Measurements from ENCODE around the gene RAP2A. TPM values are rescaled to one million over a fixed set of nuclear protein-coding genes. Genes with fewer than 3 reads are reported as not detected.

RAP2A gene
- total and polyA plus RNA-seq, 4 donors, result 7.5 to 46.0 (median 23.7) TPM

DNA sequence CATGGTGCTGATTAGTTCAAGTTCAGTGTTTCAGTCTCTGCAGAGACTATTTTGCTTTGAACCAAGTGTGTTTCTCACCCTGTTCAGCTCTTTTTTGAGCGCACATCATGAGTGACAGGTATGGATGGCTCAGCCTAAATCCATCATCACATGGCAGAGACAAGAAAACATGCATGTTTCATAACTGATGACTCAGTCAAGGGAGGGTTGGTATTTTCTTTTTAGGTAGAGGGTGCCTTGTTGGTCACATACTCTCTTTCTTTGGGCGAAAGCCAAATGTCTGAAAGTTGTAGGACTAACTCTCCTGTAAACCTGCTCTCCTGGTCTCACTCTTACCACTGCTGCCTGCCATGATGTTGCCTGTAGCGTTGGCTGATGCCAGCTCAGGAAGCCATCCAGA, 48.1 kb upstream of the RAP2A start:
- peaks cover 5 to 47% (median 14%) of the 10 kb centered on the region in 4 donors for H3K36me3 ChIP-seq (ENCODE audit: control insufficient read depth in 4 of 4, insufficient read depth in 4 of 4, low read length in 4 of 4)
- no peak overlapping the region for H3K9ac ChIP-seq (ENCODE audit: insufficient read depth in 1 of 2, low read length in 2 of 2)
- WGBS, 2 donors, result 90 to 95% methylated on average over 3 of the region's 3 CpGs
- DNase-seq (no peak), ATAC-seq (ENCODE audit: insufficient read depth, low FRiP score) (no peak)
- TF ChIP-seq, protein P1, sequence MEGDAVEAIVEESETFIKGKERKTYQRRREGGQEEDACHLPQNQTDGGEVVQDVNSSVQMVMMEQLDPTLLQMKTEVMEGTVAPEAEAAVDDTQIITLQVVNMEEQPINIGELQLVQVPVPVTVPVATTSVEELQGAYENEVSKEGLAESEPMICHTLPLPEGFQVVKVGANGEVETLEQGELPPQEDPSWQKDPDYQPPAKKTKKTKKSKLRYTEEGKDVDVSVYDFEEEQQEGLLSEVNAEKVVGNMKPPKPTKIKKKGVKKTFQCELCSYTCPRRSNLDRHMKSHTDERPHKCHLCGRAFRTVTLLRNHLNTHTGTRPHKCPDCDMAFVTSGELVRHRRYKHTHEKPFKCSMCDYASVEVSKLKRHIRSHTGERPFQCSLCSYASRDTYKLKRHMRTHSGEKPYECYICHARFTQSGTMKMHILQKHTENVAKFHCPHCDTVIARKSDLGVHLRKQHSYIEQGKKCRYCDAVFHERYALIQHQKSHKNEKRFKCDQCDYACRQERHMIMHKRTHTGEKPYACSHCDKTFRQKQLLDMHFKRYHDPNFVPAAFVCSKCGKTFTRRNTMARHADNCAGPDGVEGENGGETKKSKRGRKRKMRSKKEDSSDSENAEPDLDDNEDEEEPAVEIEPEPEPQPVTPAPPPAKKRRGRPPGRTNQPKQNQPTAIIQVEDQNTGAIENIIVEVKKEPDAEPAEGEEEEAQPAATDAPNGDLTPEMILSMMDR (IDR thresholded peaks at IDR 0.05; ENCODE audit: control extremely low read depth, extremely low read depth), result no peak
- H3K27ac ChIP-seq (ENCODE audit: low read depth in 1 of 2, low read length in 1 of 2), result peak overlapping the region in 1 of 2 donors; percentile 28
- H3K9me3 ChIP-seq (ENCODE audit: control insufficient read depth in 4 of 4, insufficient read depth in 3 of 4, low read length in 3 of 4), result peaks cover 0 to 2% (median 0%) of the 10 kb centered on the region in 4 donors
- H3K4me1 ChIP-seq (ENCODE audit: control insufficient read depth in 5 of 5, insufficient read depth in 5 of 5, low read length in 5 of 5), result peaks cover 0 to 5% (median under 1%) of the 10 kb centered on the region in 5 donors
- H3K27me3 ChIP-seq (ENCODE audit: control insufficient read depth in 3 of 3, insufficient read depth in 3 of 3, low read length in 2 of 3), result no peaks in the 10 kb centered on the region
- H3K4me3 ChIP-seq, result no peak overlapping the region

DNA sequence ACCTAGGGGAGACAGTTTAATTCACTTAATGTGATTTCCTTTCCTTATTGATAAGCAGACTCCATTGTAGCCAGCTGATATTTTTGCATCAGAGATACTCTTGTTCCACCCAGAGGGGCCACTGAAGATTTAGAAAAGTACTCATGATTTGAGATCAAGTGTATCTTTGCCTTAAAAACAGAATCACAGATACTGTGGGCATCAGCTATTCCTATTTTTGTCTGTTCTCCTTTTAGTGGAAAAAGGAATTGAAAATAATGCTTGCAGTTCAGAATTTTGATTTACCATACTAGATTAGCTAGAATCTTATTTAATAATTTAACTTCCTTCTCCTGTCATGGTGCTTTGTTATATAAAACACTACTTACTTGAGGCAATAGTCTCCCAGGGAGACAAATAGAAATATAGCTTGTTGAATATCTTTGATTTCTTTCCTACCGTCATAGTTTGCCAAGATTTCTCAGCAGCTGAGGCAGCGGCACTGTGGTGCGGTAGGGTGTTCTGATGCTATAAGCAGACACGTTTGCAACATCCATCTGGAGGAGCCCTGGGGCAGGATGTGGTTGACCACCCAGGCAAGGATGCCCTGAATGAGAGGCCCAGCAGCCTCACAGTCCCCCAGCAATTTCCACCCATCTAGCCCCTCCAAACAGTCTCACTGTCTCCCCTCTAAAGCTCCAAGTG, 47.0 kb upstream of the RAP2A start:
- Histone ChIP-seq H3K9ac (ENCODE audit: insufficient read depth in 1 of 2, low read length in 2 of 2) (no peak overlapping the region), H3K27me3 (ENCODE audit: control insufficient read depth in 3 of 3, insufficient read depth in 3 of 3, low read length in 2 of 3) (no peaks in the 10 kb centered on the region), H3K27ac (ENCODE audit: low read depth in 1 of 2, low read length in 1 of 2) (peak overlapping the region in 1 of 2 donors; percentile 86), H3K4me1 (ENCODE audit: control insufficient read depth in 5 of 5, insufficient read depth in 5 of 5, low read length in 5 of 5) (peaks cover 0 to 9% (median 4%) of the 10 kb centered on the region in 5 donors), H3K36me3 (ENCODE audit: control insufficient read depth in 4 of 4, insufficient read depth in 4 of 4, low read length in 4 of 4) (peaks cover 5 to 48% (median 16%) of the 10 kb centered on the region in 4 donors), H3K9me3 (ENCODE audit: control insufficient read depth in 4 of 4, insufficient read depth in 3 of 4, low read length in 3 of 4) (peaks cover 0 to 2% (median 0%) of the 10 kb centered on the region in 4 donors), H3K4me3 (no peak overlapping the region)
- 24 to 64% methylated on average over 4 of the region's 4 CpGs for WGBS, 2 donors
- TF ChIP-seq, protein P1 (IDR thresholded peaks at IDR 0.05; ENCODE audit: control extremely low read depth, extremely low read depth), result no peak
- peak; percentile 53 for ATAC-seq (ENCODE audit: insufficient read depth, low FRiP score)
- DNase-seq, result no peak

DNA sequence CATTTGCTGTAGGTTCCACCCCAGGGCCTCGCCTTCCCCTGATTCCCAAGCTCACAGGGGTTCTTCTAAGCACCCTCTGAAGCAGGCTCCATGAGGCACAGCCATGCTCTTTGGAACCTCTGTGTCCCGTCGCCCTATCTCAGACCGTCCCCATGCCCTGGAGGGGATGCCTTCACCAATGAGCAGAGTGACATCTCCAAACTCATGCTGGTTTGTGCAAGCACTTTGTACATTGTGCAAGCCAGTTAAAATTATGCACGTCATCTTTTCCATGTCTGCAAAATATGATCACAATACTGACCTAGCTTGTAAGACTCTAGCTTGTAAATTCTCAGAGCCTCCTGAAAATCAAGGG, 46.5 kb upstream of the RAP2A start:
- Histone ChIP-seq H3K4me3 (no peak overlapping the region), H3K9ac (ENCODE audit: insufficient read depth in 1 of 2, low read length in 2 of 2) (no peak overlapping the region), H3K36me3 (ENCODE audit: control insufficient read depth in 4 of 4, insufficient read depth in 4 of 4, low read length in 4 of 4) (peaks cover 3 to 44% (median 15%) of the 10 kb centered on the region in 4 donors), H3K9me3 (ENCODE audit: control insufficient read depth in 4 of 4, insufficient read depth in 3 of 4, low read length in 3 of 4) (peaks cover 0 to 2% (median 0%) of the 10 kb centered on the region in 4 donors), H3K4me1 (ENCODE audit: control insufficient read depth in 5 of 5, insufficient read depth in 5 of 5, low read length in 5 of 5) (peaks cover 0 to 10% (median 4%) of the 10 kb centered on the region in 5 donors), H3K27ac (ENCODE audit: low read depth in 1 of 2, low read length in 1 of 2) (peak overlapping the region in 1 of 2 donors; percentile 86), H3K27me3 (ENCODE audit: control insufficient read depth in 3 of 3, insufficient read depth in 3 of 3, low read length in 2 of 3) (no peaks in the 10 kb centered on the region)
- ATAC-seq (ENCODE audit: insufficient read depth, low FRiP score) (no peak), DNase-seq (no peak)
- 46 to 78% methylated on average over 5 of the region's 5 CpGs for WGBS, 2 donors
- TF ChIP-seq, protein P1 (IDR thresholded peaks at IDR 0.05; ENCODE audit: control extremely low read depth, extremely low read depth), result no peak
